B cell (primary cell): ENCODE data around the gene FES. TPM values are rescaled to one million over a fixed set of nuclear protein-coding genes. Genes with fewer than 3 reads are reported as not detected.

Source experiments
- ATAC-seq: fragments of 200-7000 bp; cut with Tn5 transposase; one replicate; pipeline ENCODE4 v1.10.0; 2021; ENCODE audit warnings: low read depth, mild to moderate bottlenecking, moderate number of reproducible peaks, moderate library complexity
- CTCF ChIA-PET: fragments of 350-600 bp; sonication (Branson Sonifier 250); formaldehyde crosslinking; loops from one replicate; lab custom pipeline; 2021; ENCODE audit warnings: antibody characterized with exemption, inconsistent platforms; lab: Charles Lee
- POLR2A ChIA-PET: fragments of 350-600 bp; sonication (Branson Sonifier 250); formaldehyde crosslinking; loops from one replicate; lab custom pipeline; 2021; ENCODE audit warnings: antibody characterized with exemption; lab: Charles Lee
- DNase-seq: peaks from one replicate; pipeline ENCODE4 v3.0.0; 2013
- H2AFZ ChIP-seq: 2 replicates; pipeline ENCODE4 v1.6.1; 2012; ENCODE audit warnings: mild to moderate bottlenecking, low read depth, low read length; ENCODE audit not compliant: insufficient read depth, poor library complexity, severe bottlenecking
- H3K27ac ChIP-seq, 2 donors: 1 replicate in 1 of 2; 2 replicates in 1 of 2; pipeline ENCODE4 v1.5.1; 2012 to 2013; ENCODE audit warnings: low read length in 2 of 2, mild to moderate bottlenecking in 2 of 2, moderate library complexity in 1 of 2
- H3K27me3 ChIP-seq, 4 experiments: fragments of 200-600 bp in 1 of 4; sonication (generic) in 1 of 4; replicated peaks in 1 of 4; 1 replicate in 2 of 4; 2 replicates in 2 of 4; pipeline versions ENCODE4 v1.6.1 to v1.7.0; 2013 to 2016; ENCODE audit warnings: low read length in 3 of 4, mild to moderate bottlenecking in 2 of 4, mixed read lengths in 1 of 4, moderate library complexity in 1 of 4; ENCODE audit not compliant: insufficient read depth in 4 of 4, control insufficient read depth in 3 of 4; ENCODE audit errors: control extremely low read depth in 1 of 4
- H3K36me3 ChIP-seq, 2 experiments: replicated peaks in 1 of 2; 1 replicate in 1 of 2; 2 replicates in 1 of 2; pipeline versions ENCODE4 v1.6.1 to v1.7.1; 2013; ENCODE audit warnings: low read length in 1 of 2; ENCODE audit not compliant: insufficient read depth in 2 of 2, control insufficient read depth in 1 of 2; ENCODE audit errors: control extremely low read depth in 1 of 2, extremely low read depth in 1 of 2
- H3K4me1 ChIP-seq, 2 donors: fragments of 200-600 bp in 1 of 2; sonication (generic) in 1 of 2; 1 replicate in 1 of 2; 2 replicates in 1 of 2; pipeline versions ENCODE4 v1.5.1 to v1.6.1; 2013 to 2017; ENCODE audit warnings: low read length in 2 of 2; ENCODE audit not compliant: control insufficient read depth in 2 of 2, insufficient read depth in 2 of 2
- H3K4me2 ChIP-seq: replicated peaks from 2 replicates; pipeline ENCODE3; 2012; ENCODE audit warnings: mild to moderate bottlenecking, low read depth, low read length; ENCODE audit not compliant: poor library complexity, severe bottlenecking
- H3K4me3 ChIP-seq, 5 experiments: fragments of 200-600 bp in 1 of 5; sonication (generic) in 1 of 5; 1 replicate in 3 of 5; 2 replicates in 2 of 5; pipeline versions ENCODE4 v1.5.1 to v1.7.0; 2011 to 2016; ENCODE audit warnings: low read length in 4 of 5, mild to moderate bottlenecking in 4 of 5, low read depth in 2 of 5, control low read depth in 1 of 5, moderate library complexity in 1 of 5; ENCODE audit not compliant: insufficient read depth in 1 of 5; ENCODE audit errors: control extremely low read depth in 1 of 5, extremely low read depth in 1 of 5
- H3K79me2 ChIP-seq: fragments of 200-600 bp; sonication (generic); one replicate; pipeline ENCODE4 v1.6.0; 2016; ENCODE audit warnings: low read length; ENCODE audit not compliant: control insufficient read depth, insufficient read depth
- H3K9ac ChIP-seq: fragments of 200-600 bp; sonication (generic); 2 replicates; pipeline ENCODE4 v1.6.1; 2017; ENCODE audit warnings: mild to moderate bottlenecking, low read length, moderate library complexity
- H3K9me3 ChIP-seq, 3 donors: one replicate each; pipeline versions ENCODE4 v1.6.1 to v1.7.1; 2013; ENCODE audit warnings: low read length in 2 of 3; ENCODE audit not compliant: control insufficient read depth in 2 of 3, insufficient read depth in 1 of 3; ENCODE audit errors: control extremely low read depth in 1 of 3
- H4K20me1 ChIP-seq: 2 replicates; pipeline ENCODE4 v1.6.0; 2012; ENCODE audit warnings: mild to moderate bottlenecking, low read length; ENCODE audit not compliant: insufficient read depth, control insufficient read depth, poor library complexity, severe bottlenecking
- H3K27ac Mint-ChIP-seq: one replicate; pipeline ENCODE4 v1.8.0; 2021; ENCODE audit warnings: mixed read lengths
- H3K27me3 Mint-ChIP-seq: one replicate; pipeline ENCODE4 v1.8.0; 2021; ENCODE audit warnings: mixed read lengths
- H3K4me1 Mint-ChIP-seq: one replicate; pipeline ENCODE4 v1.8.0; 2021; ENCODE audit warnings: mixed read lengths
- H3K4me3 Mint-ChIP-seq: one replicate; pipeline ENCODE4 v1.8.0; 2021; ENCODE audit warnings: mixed read lengths
- H3K9me3 Mint-ChIP-seq: one replicate; pipeline ENCODE4 v1.8.0; 2022; ENCODE audit warnings: mixed read lengths; ENCODE audit not compliant: insufficient read depth
- CTCF ChIP-seq: fragments of 200-600 bp; IDR thresholded peaks from one replicate; pipeline ENCODE4 v1.8.0; 2022; ENCODE audit warnings: antibody characterized with exemption, mild to moderate bottlenecking
- EZH2 ChIP-seq: IDR thresholded peaks from 2 replicates; pipeline ENCODE4 v1.6.1; 2012; ENCODE audit warnings: borderline replicate concordance, low read depth, mild to moderate bottlenecking, moderate library complexity, low read length; ENCODE audit not compliant: insufficient read depth, poor library complexity, severe bottlenecking
- WGBS: methylation state at CpG from one replicate; pipeline ENCODE4 v1.1.5; 2013; ENCODE audit warnings: missing lambda C conversion rate; ENCODE audit not compliant: insufficient coverage; 5-methylcytosine and 5-hydroxymethylcytosine counted together
- intact Hi-C: fragments of 100-400 bp; cut with micrococcal nuclease; formaldehyde crosslinking; loops from one replicate; pipeline ENCODE4 v1.10.0; 2022
- polyA plus RNA-seq: library from polyadenylated mRNA; depleted of rRNA; stranded (reverse); fragments of >200 nt; gene quantifications from 2 replicates; pipeline ENCODE4 v1.2.3, GENCODE V29; 2012
- total RNA-seq, 2 donors: library from RNA; stranded (reverse); fragments of 120-200 nt in 1 of 2; gene quantifications; 1 replicate in 1 of 2; 2 replicates in 1 of 2; pipeline versions ENCODE4 v1.2.3 to v1.2.4, GENCODE V29; 2013 to 2022

The FES gene
- total and polyA plus RNA-seq, 2 donors (not counting 1 experiment from before 2014, with no cell fraction given): 23.9 to 31.4 TPM

DNA sequence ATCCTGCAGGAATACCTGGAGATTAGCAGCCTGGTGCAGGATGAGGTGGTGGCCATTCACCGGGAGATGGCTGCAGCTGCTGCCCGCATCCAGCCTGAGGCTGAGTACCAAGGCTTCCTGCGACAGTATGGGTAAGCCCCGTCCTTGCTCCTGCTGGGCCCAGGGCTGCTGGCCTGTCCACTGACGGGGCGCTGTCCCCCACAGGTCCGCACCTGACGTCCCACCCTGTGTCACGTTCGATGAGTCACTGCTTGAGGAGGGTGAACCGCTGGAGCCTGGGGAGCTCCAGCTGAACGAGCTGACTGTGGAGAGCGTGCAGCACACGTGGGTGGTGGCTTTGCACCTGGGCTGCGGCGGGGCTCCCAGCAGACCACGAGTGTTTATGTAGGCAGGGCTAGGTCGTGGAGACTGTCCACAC, 5.0 kb downstream of the FES start:
- intact Hi-C loops: loop anchor here (5.0 kb wide), 4 partner anchors 37 to 527 kb away; no protein-coding TSS in a partner anchor
- TF ChIP-seq EZH2 (no peak), CTCF (no peak)
- Mint-ChIP-seq H3K4me1 (peaks cover 19% of the 10 kb centered on the region), H3K27me3 (no peaks in the 10 kb centered on the region), H3K4me3 (no peak overlapping the region), H3K9me3 (no peaks in the 10 kb centered on the region), H3K27ac (no peak overlapping the region)
- no peak for DNase-seq
- CTCF ChIA-PET: interaction anchor here (1.4 to 3.7 kb wide), 3 partner anchors 42 to 241 kb away, joined by 5 to 26 read pairs (median 11); partner anchors contain the start of gene HDDC3
- Histone ChIP-seq H3K27me3 (no peaks in the 10 kb centered on the region), H3K4me3 (no peak overlapping the region), H3K27ac (no peak overlapping the region), H3K9ac (no peak overlapping the region), H3K4me1 (peaks cover 20 to 21% of the 10 kb centered on the region in 2 donors), H4K20me1 (peaks cover 12% of the 10 kb centered on the region), H3K36me3 (peaks cover 0 to 55% of the 10 kb centered on the region in 2 experiments), H3K4me2 (no peak overlapping the region), H3K79me2 (peaks cover 30% of the 10 kb centered on the region), H2AFZ (no peak overlapping the region), H3K9me3 (peaks cover 0 to 6% (median 0%) of the 10 kb centered on the region in 3 donors)
- POLR2A ChIA-PET: no interaction called here
- 73% methylated on average over 18 of the region's 18 CpGs for WGBS
- no peak for ATAC-seq

DNA sequence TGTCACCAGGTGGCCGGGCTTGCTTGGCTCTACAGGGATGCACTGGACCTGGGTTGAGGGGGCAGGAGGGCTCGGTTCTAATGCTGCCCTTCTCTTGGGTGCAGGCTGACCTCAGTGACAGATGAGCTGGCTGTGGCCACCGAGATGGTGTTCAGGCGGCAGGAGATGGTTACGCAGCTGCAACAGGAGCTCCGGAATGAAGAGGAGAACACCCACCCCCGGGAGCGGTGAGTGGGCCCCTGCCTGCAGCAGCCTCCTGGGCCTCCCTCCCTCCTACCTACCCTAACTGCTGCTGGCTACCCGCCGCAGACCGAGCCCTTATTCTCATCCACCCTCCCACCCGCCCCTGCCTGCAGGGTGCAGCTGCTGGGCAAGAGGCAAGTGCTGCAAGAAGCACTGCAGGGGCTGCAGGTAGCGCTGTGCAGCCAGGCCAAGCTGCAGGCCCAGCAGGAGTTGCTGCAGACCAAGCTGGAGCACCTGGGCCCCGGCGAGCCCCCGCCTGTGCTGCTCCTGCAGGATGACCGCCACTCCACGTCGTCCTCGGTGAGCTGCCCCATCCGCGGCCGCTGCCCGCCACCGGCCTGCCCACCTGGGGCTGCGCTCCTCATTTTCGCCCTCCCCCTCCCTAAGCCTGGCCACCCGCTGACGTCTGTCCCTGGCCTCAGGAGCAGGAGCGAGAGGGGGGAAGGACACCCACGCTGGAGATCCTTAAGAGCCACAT, 5.6 kb downstream of the FES start:
- H3K79me2 ChIP-seq: peaks cover 30% of the 10 kb centered on the region
- DNase-seq (no peak), ATAC-seq (no peak)
- ChIA-PET POLR2A (no interaction called here), CTCF (interaction anchor here (1.4 to 3.7 kb wide), 3 partner anchors 42 to 242 kb away, joined by 5 to 26 read pairs (median 11); partner anchors contain the start of gene HDDC3)
- H3K27ac Mint-ChIP-seq: no peak overlapping the region
- peaks cover 0 to 55% of the 10 kb centered on the region in 2 experiments for H3K36me3 ChIP-seq
- no peak overlapping the region for H3K9ac ChIP-seq
- intact Hi-C loops: loop anchor here (5.0 kb wide), 4 partner anchors 38 to 528 kb away; no protein-coding TSS in a partner anchor
- no peaks in the 10 kb centered on the region for H3K9me3 Mint-ChIP-seq
- no peaks in the 10 kb centered on the region for H3K27me3 ChIP-seq
- TF ChIP-seq EZH2 (no peak), CTCF (no peak)
- no peak overlapping the region for H3K4me3 ChIP-seq
- H3K9me3 ChIP-seq: peaks cover 0 to 6% (median 0%) of the 10 kb centered on the region in 3 donors
- H3K27ac ChIP-seq: no peak overlapping the region
- H3K27me3 Mint-ChIP-seq: no peaks in the 10 kb centered on the region
- no peak overlapping the region for H3K4me3 Mint-ChIP-seq
- H3K4me1 ChIP-seq: peaks cover 16% of the 10 kb centered on the region in 2 donors
- H4K20me1 ChIP-seq: peaks cover 12% of the 10 kb centered on the region
- H3K4me2 ChIP-seq: no peak overlapping the region
- no peak overlapping the region for H2AFZ ChIP-seq
- WGBS: 96% methylated on average over 24 of the region's 31 CpGs
- H3K4me1 Mint-ChIP-seq: peaks cover 15% of the 10 kb centered on the region
